NOMO-1 (cell line): ENCODE data around the gene TFF3.
A peak's percentile ranks its signal among the peaks of the same experiment; 100 is the strongest.

ENCODE experiments used
- DNase-seq, 2 experiments: peaks; one replicate each; lab custom pipeline; 2025; ENCODE audit not compliant: unreplicated experiment in 2 of 2; lab: John Stamatoyannopoulos, UW

TFF3 gene

GRCh38 chr21:42291751-42292562 lies 23.3 kb downstream of the TFF3 start:
- no peak for DNase-seq

- no peak for DNase-seq
These were observed 24.0 kb downstream of the TFF3 start for GRCh38 chr21:42291003-42291750.

DNA sequence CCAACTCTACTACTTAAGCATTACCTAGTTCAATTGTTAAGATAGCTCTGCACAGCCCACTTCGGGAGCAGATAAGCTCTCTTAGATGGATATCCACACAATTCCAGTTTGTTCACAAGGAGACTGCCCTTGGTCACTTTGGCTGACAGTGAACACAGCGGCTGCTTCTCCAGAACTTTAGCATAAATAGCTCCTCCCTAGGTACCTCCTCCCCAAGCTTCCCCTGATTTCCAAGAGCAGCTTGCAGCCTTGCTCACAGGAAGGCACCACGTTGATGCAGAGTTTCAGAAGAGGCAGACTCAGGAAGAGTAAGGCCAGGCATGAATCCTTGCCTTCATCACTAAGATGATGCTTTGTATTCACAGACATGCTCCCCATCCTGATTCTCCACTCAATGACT lies 24.7 kb downstream of the TFF3 start:
- no peak for DNase-seq

GRCh38 chr21:42289926-42290325 lies 25.3 kb downstream of the TFF3 start:
- DNase-seq = peak; percentile 15 to 22

DNA sequence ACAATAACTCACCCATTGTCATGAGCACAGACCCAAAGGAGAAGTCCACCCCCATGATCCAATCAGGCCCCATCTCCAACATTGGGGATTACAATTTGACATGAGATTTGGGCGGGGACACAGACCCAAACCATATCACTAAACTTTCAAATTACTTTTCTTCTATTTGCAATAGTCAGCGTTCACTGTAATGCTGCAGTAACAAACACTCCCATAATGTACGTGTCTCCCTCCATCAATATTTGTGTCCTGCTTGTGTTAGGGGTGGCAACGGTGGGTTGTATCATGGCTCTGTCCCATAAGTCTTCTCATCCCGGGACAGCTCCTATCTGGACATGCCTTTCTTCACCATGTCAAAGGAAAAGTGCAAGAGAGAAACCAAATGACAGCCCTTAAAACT lies 26.2 kb downstream of the TFF3 start:
- no peak for DNase-seq

GRCh38 chr21:42287193-42288083 lies 27.8 kb downstream of the TFF3 start:
- no peak for DNase-seq

GRCh38 chr21:42286416-42286815 lies 28.8 kb downstream of the TFF3 start:
- no peak for DNase-seq

DNA sequence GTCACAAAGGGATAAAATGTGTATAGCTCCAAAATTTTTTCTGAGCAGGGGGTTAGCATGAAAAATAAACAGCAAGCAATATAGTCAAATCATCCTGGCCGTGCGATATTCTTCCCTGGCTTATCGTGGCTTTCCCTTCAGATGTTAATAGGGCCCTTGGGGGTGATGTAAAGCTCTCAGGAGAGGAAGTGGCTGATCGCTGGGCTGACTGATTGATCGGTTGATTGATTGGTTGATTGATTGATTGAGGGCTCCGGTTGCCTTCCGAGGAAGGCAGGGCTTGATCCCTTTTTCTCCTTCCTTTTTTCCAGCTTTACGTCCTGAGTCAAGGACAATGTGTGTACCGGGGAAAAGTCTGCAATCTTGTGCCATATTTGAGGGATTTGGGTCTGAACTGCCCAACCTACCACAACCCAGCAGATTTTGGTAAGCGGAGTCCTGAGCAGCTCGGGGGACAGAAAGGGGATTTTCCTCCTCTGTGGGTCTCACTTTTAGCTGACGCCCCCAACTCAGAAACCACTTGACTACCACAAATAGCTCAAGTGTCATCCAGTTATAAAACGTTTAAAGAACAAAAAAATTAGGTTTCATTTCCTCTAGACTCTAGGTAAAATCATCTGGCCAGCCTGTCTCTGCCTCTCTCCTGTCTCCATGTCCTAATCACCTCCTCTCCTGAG lies 29.5 kb downstream of the TFF3 start:
- DNase-seq = no peak

GRCh38 chr21:42282715-42283114 lies 32.5 kb downstream of the TFF3 start:
- no peak for DNase-seq

GRCh38 chr21:42282021-42282420 lies 33.2 kb downstream of the TFF3 start:
- no peak for DNase-seq

GRCh38 chr21:42281181-42281680 lies 34.0 kb downstream of the TFF3 start:
- no peak for DNase-seq

DNA sequence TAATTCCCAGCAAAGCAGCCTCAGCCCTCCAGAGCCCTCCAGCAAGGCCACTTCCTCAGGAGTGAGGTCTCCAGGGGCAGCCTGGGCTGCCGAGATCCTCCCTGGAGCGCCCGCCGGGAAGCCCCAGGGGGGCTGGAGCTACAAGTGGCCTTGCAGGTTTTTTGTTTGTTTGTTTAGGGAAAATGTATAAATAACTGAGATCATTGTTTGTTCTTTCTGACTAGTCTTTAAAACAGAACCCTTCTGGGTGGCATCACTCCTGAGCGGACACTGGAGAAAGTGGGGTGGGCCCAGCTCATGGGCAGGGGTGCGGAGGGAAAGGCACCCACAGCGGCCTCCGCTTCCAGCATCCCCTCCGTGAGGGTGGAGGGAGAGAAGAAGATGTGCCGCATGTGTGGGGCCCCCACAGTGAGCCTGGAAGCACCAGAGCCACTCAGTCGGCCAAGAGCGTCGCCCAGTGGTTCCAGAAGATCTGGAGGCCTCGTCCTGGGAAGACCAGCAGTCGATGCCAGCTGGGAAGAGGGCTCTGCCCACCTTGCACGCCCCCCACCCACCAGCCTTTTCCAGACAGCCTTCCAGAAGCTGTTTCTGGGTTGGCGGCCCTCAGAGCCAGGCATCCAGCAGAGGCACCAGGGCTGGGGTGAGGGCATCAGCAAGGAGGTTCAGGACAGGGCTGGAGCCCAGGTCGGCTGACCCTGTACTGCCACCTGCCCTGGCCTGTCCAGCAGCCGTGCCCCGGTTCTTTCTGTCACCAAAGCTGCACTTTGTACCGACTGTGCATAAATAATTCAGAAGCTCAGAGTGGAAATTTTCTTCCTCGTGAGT lies 34.6 kb downstream of the TFF3 start:
- DNase-seq = no peak

DNA sequence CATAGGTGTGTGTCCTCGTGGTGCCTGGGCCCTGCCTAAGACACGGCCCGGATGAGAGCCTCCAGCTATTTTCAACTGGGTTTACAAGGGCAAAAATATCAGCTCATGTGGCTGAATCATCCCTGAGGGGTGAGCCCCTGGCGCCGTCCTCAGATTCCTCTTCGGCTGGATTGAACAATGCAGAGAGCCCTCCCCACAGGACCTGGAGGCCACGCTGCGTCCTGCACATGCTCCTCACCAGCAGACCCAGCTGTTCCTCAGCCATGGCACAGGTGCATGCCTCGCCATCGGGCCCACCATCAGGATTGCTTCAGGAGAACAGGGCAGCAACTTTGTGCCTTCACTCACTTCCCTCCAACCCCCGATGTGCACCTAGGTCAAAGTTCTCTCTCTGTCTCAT lies 35.3 kb downstream of the TFF3 start:
- DNase-seq = no peak

DNA sequence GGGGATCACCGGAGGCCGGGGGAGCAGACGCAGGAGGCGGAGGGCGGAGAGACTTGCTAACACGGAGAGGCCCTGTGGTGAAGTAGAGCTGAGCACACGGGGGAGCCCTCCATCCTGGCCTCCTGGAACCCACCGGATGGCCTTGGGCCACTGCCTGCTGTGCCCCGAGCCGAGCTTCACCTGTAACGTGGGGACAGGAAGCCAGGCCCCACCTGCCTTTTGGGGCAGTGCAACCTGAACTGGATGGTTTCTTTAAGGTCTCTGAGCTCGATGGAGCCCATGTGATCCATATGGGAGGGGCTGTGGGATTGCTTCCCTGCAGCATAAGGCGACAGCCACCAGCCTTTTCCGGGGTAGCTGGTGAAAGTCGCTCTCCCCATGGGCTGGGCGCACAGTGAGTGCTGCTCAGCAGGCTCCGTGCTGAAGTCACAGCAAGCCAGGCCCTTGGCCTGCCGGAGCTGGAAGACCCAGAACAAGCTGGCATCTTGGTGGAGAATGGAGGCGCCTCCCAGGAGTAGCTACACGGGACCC lies 35.8 kb downstream of the TFF3 start:
- DNase-seq = no peak

DNA sequence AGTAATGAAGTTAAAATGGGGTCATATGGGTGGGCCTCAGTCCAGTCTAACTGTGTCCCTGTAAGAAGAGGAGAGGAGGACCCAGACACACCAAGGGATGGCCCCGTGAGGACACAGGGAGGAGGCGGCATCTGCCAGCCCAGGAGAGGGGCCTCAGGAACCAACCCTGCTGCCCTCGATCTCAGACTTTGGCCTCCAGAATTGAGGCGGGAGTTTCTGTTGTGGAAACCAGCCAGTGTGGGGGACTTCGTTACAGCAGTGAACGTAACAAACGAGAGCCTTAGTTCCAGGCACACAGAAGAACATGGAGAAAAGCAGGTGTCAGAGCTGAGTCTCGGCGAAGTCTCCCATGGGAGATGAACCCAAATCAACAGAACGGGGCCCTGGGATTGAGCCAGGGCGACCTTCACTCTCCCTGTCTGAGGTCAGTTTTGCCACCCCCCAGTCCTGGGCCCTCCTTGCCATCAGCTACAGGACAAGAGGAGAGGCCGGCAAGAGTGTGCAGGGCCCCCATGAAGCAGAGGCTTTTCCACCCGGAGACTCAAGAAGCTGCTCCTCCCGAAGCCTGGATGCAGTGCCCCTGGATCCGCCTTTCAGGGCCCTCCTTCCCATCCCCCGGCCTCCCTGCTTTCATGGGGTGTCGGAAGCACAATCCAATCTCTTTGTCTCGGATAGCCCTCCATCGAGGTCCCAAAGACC lies 36.6 kb downstream of the TFF3 start:
- DNase-seq = no peak

DNA sequence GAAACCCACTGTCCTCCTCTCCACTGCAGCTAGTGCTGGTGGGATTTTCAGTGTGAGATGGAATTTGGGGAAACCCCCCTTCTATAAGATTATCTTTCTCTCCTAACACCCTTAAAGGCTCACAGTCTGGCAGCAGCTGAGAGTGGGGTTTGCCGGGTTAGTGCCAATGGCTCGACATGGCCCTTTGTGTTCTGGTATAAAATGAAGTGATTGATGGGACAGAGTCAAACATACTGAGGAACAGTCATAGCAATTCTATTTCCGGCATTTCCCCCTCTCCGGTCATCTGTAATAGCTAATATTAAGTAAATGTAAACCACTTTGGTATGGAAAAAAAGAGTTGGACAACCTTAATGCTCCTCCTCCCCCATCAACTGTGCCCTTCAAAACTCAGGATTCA lies 37.6 kb downstream of the TFF3 start:
- no peak for DNase-seq

GRCh38 chr21:42276526-42277154 lies 38.6 kb downstream of the TFF3 start:
- DNase-seq = no peak

- no peak for DNase-seq
These were observed 39.1 kb downstream of the TFF3 start for GRCh38 chr21:42276076-42276475.
